ENCODE data around the gene NPNT. TPM values are rescaled to one million over a fixed set of nuclear protein-coding genes. Genes with fewer than 3 reads are reported as not detected.
"Not testable (repeated sequence)": the region's sequence is repeated elsewhere in the genome, so short reads cannot be mapped to it uniquely, and the experiment has no call there.

The NPNT gene
- 0.33 and 0.97 TPM in 2 replicates for total RNA-seq (2014; rRNA removed; shearing (Covaris generic))

GRCh38 chr4:105894660-105895582, at the start of gene NPNT:
NPNT (plus strand) TSS chr4:105895471; CDS start chr4:105895653, 182 bp downstream.
- Histone ChIP-seq H3K36me3 (replicated peaks; ENCODE audit: control insufficient read depth, insufficient read depth, low read length) (no peaks in the 10 kb centered on the region), H3K27me3 (ENCODE audit: control insufficient read depth, insufficient read depth, low read length) (peaks cover 68% of the 10 kb centered on the region), H3K4me3 (ENCODE audit: insufficient read depth, low read depth, low read length) (peak within 1 kb of the TSS; percentile 55)
- DNase-seq, result peak; percentile 64

- DNase-seq, result no peak
- H3K27me3 ChIP-seq (ENCODE audit: control insufficient read depth, insufficient read depth, low read length), result no peaks in the 10 kb centered on the region
- H3K36me3 ChIP-seq (replicated peaks; ENCODE audit: control insufficient read depth, insufficient read depth, low read length), result no peaks in the 10 kb centered on the region; the same call in 1 of the 2 replicates
- H3K4me3 ChIP-seq (ENCODE audit: insufficient read depth, low read depth, low read length), result no peak overlapping the region
Measured at GRCh38 chr4:105845559-105845958, 49.7 kb upstream of the NPNT start.

- H3K27me3 ChIP-seq (ENCODE audit: control insufficient read depth, insufficient read depth, low read length); DNase-seq; H3K36me3 ChIP-seq (replicated peaks; ENCODE audit: control insufficient read depth, insufficient read depth, low read length); H3K4me3 ChIP-seq (ENCODE audit: insufficient read depth, low read depth, low read length): not testable (repeated sequence)
Measured at GRCh38 chr4:105848359-105848758, 46.9 kb upstream of the NPNT start.

- DNase-seq, result no peak
- no peak overlapping the region for H3K4me3 ChIP-seq (ENCODE audit: insufficient read depth, low read depth, low read length)
- H3K27me3 ChIP-seq (ENCODE audit: control insufficient read depth, insufficient read depth, low read length), result no peaks in the 10 kb centered on the region
- no peaks in the 10 kb centered on the region; the same call in 1 of the 2 replicates for H3K36me3 ChIP-seq (replicated peaks; ENCODE audit: control insufficient read depth, insufficient read depth, low read length)
Measured at GRCh38 chr4:105851196-105851595, 44.1 kb upstream of the NPNT start.

- DNase-seq; H3K27me3 ChIP-seq (ENCODE audit: control insufficient read depth, insufficient read depth, low read length); H3K36me3 ChIP-seq (replicated peaks; ENCODE audit: control insufficient read depth, insufficient read depth, low read length); H3K4me3 ChIP-seq (ENCODE audit: insufficient read depth, low read depth, low read length): not testable (repeated sequence)
Measured at GRCh38 chr4:105852230-105852629, 43.0 kb upstream of the NPNT start.

- no peaks in the 10 kb centered on the region for H3K36me3 ChIP-seq (replicated peaks; ENCODE audit: control insufficient read depth, insufficient read depth, low read length)
- DNase-seq, result no peak
Measured at GRCh38 chr4:105858466-105859040, 36.7 kb upstream of the NPNT start.

GRCh38 chr4:105859233-105859632, 36.0 kb upstream of the NPNT start:
- H3K27me3 ChIP-seq (ENCODE audit: control insufficient read depth, insufficient read depth, low read length), result no peaks in the 10 kb centered on the region
- H3K4me3 ChIP-seq (ENCODE audit: insufficient read depth, low read depth, low read length), result no peak overlapping the region
- H3K36me3 ChIP-seq (replicated peaks; ENCODE audit: control insufficient read depth, insufficient read depth, low read length), result no peaks in the 10 kb centered on the region
- DNase-seq, result no peak

More at GRCh38 chr4:105858466-105859040, 36.7 kb upstream of the NPNT start:
- Histone ChIP-seq H3K4me3 (ENCODE audit: insufficient read depth, low read depth, low read length) (no peak overlapping the region), H3K27me3 (ENCODE audit: control insufficient read depth, insufficient read depth, low read length) (no peaks in the 10 kb centered on the region)

GRCh38 chr4:105870963-105871362, 24.3 kb upstream of the NPNT start:
- no peak for DNase-seq
- no peaks in the 10 kb centered on the region for H3K27me3 ChIP-seq (ENCODE audit: control insufficient read depth, insufficient read depth, low read length)
- H3K4me3 ChIP-seq (ENCODE audit: insufficient read depth, low read depth, low read length), result no peak overlapping the region
- no peaks in the 10 kb centered on the region for H3K36me3 ChIP-seq (replicated peaks; ENCODE audit: control insufficient read depth, insufficient read depth, low read length)

GRCh38 chr4:105871997-105872396, 23.3 kb upstream of the NPNT start:
- H3K4me3 ChIP-seq (ENCODE audit: insufficient read depth, low read depth, low read length), result no peak overlapping the region
- no peak for DNase-seq
- no peaks in the 10 kb centered on the region for H3K27me3 ChIP-seq (ENCODE audit: control insufficient read depth, insufficient read depth, low read length)
- H3K36me3 ChIP-seq (replicated peaks; ENCODE audit: control insufficient read depth, insufficient read depth, low read length), result no peaks in the 10 kb centered on the region

- no peak overlapping the region for H3K4me3 ChIP-seq (ENCODE audit: insufficient read depth, low read depth, low read length)
- no peaks in the 10 kb centered on the region for H3K36me3 ChIP-seq (replicated peaks; ENCODE audit: control insufficient read depth, insufficient read depth, low read length)
- DNase-seq, result no peak
- no peaks in the 10 kb centered on the region for H3K27me3 ChIP-seq (ENCODE audit: control insufficient read depth, insufficient read depth, low read length)
Measured at GRCh38 chr4:105875233-105875632, 20.0 kb upstream of the NPNT start.

GRCh38 chr4:105878668-105879067, 16.6 kb upstream of the NPNT start:
- no peak overlapping the region for H3K4me3 ChIP-seq (ENCODE audit: insufficient read depth, low read depth, low read length)
- no peak for DNase-seq
- H3K36me3 ChIP-seq (replicated peaks; ENCODE audit: control insufficient read depth, insufficient read depth, low read length), result no peaks in the 10 kb centered on the region
- H3K27me3 ChIP-seq (ENCODE audit: control insufficient read depth, insufficient read depth, low read length), result no peaks in the 10 kb centered on the region

GRCh38 chr4:105887508-105887907, 7.8 kb upstream of the NPNT start:
- Histone ChIP-seq H3K27me3 (ENCODE audit: control insufficient read depth, insufficient read depth, low read length) (peaks cover 8% of the 10 kb centered on the region; the same call in 1 of the 2 replicates), H3K4me3 (ENCODE audit: insufficient read depth, low read depth, low read length) (no peak overlapping the region), H3K36me3 (replicated peaks; ENCODE audit: control insufficient read depth, insufficient read depth, low read length) (no peaks in the 10 kb centered on the region)
- DNase-seq, result no peak

GRCh38 chr4:105895583-105896460, 551 bp downstream of the NPNT start:
- peak; percentile 62 for DNase-seq
- no peaks in the 10 kb centered on the region for H3K36me3 ChIP-seq (replicated peaks; ENCODE audit: control insufficient read depth, insufficient read depth, low read length)
- H3K4me3 ChIP-seq (ENCODE audit: insufficient read depth, low read depth, low read length), result peak overlapping the region; percentile 55
- peaks cover 68% of the 10 kb centered on the region for H3K27me3 ChIP-seq (ENCODE audit: control insufficient read depth, insufficient read depth, low read length)

GRCh38 chr4:105896461-105896942, 1.2 kb downstream of the NPNT start:
- Histone ChIP-seq H3K4me3 (ENCODE audit: insufficient read depth, low read depth, low read length) (peak overlapping the region; percentile 55), H3K27me3 (ENCODE audit: control insufficient read depth, insufficient read depth, low read length) (peaks cover 69% of the 10 kb centered on the region), H3K36me3 (replicated peaks; ENCODE audit: control insufficient read depth, insufficient read depth, low read length) (no peaks in the 10 kb centered on the region)
- DNase-seq, result peak; percentile 59
